Measurements from ENCODE around the gene DLX3. TPM values are rescaled to one million over a fixed set of nuclear protein-coding genes. Genes with fewer than 3 reads are reported as not detected.
A peak's percentile ranks its signal among the peaks of the same experiment; 100 is the strongest.
"Not testable (repeated sequence)": the region's sequence is repeated elsewhere in the genome, so short reads cannot be mapped to it uniquely, and the experiment has no call there.

The DLX3 gene
- total RNA-seq (2014; rRNA removed; shearing (Covaris generic)), result not detected in 2 replicates

- peak; percentile 67 for DNase-seq (ENCODE audit: low spot score)
Observed at GRCh38 chr17:49995055-49995738, at the start of gene DLX3. TSS of gene DLX3 (minus strand) at chr17:49995224. CDS start at chr17:49994998, 226 bp downstream.

- DNase-seq (ENCODE audit: low spot score), result no peak
Observed at GRCh38 chr17:50044483-50044882, 49.5 kb upstream of the DLX3 start.

- peak; percentile 93 for DNase-seq (ENCODE audit: low spot score)
Observed at GRCh38 chr17:50043290-50044148, 48.5 kb upstream of the DLX3 start.

- DNase-seq (ENCODE audit: low spot score), result no peak
Observed at GRCh38 chr17:50042211-50042610, 47.2 kb upstream of the DLX3 start.

- DNase-seq (ENCODE audit: low spot score), result not testable (repeated sequence)
Observed at GRCh38 chr17:50040496-50040895, 45.5 kb upstream of the DLX3 start.

- no peak for DNase-seq (ENCODE audit: low spot score)
Observed at GRCh38 chr17:50039058-50039457, 44.0 kb upstream of the DLX3 start.

- peak; percentile 93 for DNase-seq (ENCODE audit: low spot score)
Observed at GRCh38 chr17:50037321-50038107, 42.5 kb upstream of the DLX3 start.

GRCh38 chr17:50036455-50037261, 41.6 kb upstream of the DLX3 start:
- DNase-seq (ENCODE audit: low spot score), result no peak

- DNase-seq (ENCODE audit: low spot score), result no peak
Observed at GRCh38 chr17:50035945-50036344, 40.9 kb upstream of the DLX3 start.

- peak; percentile 46 for DNase-seq (ENCODE audit: low spot score)
Observed at GRCh38 chr17:50035421-50035879, 40.4 kb upstream of the DLX3 start.

GRCh38 chr17:50034498-50035364, 39.7 kb upstream of the DLX3 start:
- no peak for DNase-seq (ENCODE audit: low spot score)

- no peak for DNase-seq (ENCODE audit: low spot score)
Observed at GRCh38 chr17:50033316-50033715, 38.3 kb upstream of the DLX3 start.

- no peak for DNase-seq (ENCODE audit: low spot score)
Observed at GRCh38 chr17:50029185-50029584, 34.2 kb upstream of the DLX3 start.

GRCh38 chr17:50028736-50029120, 33.7 kb upstream of the DLX3 start:
- no peak for DNase-seq (ENCODE audit: low spot score)

GRCh38 chr17:50027881-50028735, 33.1 kb upstream of the DLX3 start:
- DNase-seq (ENCODE audit: low spot score), result peak; percentile 99

GRCh38 chr17:50027172-50027880, 32.3 kb upstream of the DLX3 start:
- DNase-seq (ENCODE audit: low spot score), result peak; percentile 99

GRCh38 chr17:50026837-50027171, 31.8 kb upstream of the DLX3 start:
- DNase-seq (ENCODE audit: low spot score), result peak; percentile 91

- DNase-seq (ENCODE audit: low spot score), result no peak
Observed at GRCh38 chr17:50026046-50026675, 31.1 kb upstream of the DLX3 start.
